GM21381 (cell line): ENCODE results near the gene PPP1R12C.

ENCODE experiments used
- ATAC-seq: cut with Tn5 transposase; IDR thresholded peaks from one replicate; pipeline ENCODE4 v1.9.1; 2021; ENCODE audit warnings: mild to moderate bottlenecking, moderate library complexity; ENCODE audit not compliant: unreplicated experiment

The PPP1R12C gene

DNA sequence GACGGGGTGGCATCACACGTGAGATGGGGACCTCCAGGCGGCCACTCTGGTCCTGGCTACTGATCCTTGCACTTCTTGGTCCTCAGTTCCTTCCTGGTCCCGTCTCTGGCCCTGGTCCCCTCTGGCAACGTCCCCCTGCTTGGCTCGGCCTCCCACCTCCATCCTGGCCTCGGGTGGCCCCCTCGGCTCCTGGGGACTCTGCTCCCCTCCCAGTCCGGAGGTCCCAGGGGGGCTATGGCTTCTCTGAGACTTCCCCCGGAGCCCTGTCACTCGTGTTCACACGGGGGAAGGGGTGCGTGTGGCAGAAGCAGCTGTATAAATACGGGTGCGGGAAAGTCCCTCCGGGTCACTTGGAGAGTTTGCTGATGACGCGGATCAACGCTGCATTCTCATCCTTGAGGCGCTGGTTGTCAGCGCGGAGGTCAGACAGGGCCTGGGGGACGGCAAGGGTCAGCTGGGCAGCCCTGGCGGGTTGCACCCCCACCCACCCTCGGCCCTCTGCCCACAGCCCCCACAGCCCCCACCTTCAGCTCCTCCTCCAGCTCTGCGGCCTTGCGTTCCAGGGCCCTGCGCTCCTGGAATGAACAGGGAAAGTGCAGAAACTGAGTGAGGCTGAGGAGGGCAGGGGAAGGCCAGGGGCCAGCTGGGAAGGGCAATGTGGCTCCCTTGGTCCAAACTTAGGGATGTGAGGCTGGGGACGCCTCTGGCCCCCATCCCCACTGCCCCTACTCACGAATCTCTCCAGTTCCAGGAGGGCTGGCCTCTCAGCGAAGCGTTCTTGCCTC is 26.1 kb downstream of the PPP1R12C start:
- no peak for ATAC-seq

DNA sequence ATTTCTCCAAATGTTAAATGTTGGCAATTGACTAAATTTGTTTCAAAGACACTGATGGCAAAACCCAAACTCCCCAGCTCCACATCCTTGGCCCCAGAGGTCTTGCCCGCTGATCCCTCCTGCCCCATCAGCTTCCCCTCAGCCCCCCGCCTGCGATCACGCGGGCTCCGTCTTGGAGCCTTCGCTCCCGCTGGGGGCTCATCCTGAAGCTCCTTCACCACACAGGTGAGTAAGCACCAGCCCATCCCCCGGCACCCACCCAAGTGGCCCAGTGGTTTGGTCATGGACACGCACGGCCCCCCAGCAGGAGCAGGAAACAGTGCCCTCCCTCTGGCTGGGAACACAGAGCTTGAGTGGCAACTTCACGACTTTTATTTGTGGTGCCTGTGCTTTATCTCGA is 26.9 kb downstream of the PPP1R12C start:
- ATAC-seq = no peak

DNA sequence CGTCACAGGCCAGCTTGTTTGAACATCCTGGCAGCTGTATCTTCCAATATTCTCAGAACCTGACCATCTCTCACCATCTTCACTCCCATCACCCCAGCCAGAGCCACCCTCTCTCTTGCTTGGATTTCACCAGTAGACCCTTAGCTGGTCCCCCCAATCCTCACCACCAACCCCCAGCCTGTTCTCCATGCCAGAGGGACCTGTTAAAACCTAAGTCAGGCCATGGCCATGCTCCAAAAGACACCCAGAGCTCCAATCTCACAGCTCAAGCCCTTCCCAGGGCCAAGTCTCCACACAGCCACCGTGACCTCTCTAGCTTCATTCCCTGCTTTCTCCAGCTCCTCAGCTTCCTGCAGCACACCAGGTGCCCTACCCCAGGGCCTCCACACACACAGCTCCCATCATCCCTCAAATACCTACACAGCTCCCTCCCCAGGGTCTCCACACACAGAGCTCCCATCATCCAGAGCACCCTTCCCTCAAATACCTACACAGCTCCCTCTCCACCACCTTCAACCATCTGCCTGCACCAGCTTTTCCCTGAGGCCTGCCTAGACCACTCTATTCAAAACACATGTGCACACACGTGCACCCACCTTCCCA is 28.0 kb downstream of the PPP1R12C start:
- ATAC-seq = no peak

DNA sequence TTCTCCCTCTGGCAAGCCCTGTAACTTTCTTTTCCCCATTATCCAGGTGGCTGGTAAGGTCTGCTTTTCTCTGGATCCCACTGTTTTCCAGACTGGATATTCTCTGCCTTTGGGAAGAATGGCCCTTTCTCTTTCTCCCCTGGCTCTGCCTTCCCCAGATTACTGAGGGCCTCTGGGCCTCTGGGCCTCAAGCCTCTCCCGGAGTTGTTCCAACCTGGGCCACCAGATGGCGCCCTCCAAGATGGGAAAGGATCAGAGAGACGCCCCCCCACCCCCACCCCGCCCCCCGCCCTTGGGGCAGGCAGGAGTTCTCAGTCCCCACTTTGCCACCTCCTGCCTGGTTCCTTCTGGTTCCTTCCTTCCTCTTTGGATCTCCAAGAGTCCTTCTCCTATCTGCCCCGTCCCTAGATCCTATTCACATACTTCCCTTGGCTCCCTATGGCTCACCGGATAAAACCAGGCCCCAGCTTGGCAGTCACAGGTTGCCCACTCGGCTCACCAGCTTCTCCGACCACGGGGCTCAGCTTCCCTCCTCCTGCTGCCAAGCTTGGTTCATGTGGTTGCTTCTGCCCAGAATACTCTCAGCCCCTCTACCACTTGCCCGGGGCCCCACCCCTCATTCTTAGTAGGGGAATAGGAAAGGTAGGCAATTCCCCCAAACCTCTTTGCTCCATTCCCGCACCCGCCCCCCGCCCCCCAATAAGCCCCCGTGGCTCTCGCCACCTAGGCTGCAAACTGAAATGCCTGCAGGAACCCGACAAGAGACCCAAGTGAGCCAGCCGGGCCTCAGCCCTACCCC is 28.7 kb downstream of the PPP1R12C start:
- ATAC-seq = no peak

DNA sequence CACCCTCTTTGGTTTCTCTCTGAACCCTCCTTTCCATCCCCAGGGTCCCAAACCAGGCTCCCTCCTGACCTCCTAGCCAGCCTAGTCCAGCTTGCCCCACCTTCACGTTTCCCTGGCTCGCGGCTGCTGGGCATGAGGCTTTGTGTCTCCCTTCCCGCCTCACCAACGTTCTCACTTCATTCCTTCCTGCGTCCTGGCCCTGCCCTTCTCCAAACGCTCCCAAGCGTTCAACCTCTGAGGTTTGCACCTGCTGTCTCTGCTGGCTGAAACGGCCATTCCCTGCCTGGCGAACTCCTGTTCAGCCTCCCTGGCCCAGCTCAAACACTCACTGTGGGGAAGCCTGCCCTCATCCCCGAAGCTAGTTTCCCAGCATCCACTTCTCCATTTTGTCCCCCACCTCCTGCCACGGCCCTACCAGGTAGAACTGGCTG is 29.4 kb downstream of the PPP1R12C start:
- no peak for ATAC-seq

DNA sequence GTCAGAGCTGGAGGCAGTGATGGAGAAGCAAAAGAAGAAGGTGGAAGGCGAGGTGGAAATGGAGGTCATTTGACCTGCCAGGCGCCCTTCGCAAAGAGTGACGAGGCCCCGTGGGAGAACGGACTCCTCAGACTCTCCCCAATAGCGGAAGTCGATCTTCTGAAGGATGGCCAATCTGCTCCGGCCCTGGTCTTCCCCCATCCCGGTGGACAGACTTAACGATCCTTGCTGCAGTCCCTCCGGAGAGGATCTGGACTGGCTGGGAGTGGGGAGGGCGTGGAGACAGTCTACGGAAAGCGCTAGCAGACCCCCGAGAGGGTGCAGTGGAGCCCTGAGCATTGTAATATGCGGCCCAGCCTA is 29.9 kb downstream of the PPP1R12C start:
- ATAC-seq = no peak

DNA sequence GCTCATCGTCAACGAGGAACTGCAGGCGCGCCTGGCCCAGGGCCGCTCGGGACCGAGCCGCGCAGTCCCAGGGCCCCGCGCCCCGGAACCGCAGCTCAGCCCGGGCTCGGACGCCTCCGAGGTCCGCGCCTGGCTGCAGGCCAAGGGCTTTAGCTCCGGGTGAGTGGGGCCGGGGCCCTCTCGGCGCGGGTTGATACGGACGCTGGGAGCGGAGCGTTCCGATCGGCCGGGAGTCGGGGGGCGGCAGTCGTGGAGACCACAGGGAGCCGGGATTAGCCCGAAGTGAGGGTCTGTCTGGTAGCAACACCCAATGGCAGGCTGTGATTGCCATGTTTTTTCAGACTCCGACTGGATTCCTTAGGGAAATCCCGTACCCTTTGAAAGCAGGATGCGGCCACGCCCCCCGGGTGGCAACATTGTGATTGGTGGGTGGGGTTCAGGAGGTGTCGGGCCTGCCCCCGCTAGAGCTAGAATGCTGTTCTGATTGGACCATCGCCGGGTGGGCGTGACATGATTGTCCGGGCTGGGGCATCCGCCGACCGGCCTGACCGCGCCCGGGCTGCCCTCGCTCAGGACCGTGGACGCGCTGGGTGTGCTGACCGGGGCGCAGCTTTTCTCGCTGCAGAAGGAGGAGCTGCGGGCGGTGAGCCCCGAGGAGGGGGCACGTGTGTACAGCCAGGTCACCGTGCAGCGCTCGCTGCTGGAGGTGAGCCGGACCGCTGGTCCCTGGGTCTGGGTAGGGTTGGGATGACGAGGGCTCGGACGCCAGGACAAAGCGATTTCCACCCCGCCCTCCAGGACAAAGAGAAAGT is 30.5 kb downstream of the PPP1R12C start:
- ATAC-seq = no peak

DNA sequence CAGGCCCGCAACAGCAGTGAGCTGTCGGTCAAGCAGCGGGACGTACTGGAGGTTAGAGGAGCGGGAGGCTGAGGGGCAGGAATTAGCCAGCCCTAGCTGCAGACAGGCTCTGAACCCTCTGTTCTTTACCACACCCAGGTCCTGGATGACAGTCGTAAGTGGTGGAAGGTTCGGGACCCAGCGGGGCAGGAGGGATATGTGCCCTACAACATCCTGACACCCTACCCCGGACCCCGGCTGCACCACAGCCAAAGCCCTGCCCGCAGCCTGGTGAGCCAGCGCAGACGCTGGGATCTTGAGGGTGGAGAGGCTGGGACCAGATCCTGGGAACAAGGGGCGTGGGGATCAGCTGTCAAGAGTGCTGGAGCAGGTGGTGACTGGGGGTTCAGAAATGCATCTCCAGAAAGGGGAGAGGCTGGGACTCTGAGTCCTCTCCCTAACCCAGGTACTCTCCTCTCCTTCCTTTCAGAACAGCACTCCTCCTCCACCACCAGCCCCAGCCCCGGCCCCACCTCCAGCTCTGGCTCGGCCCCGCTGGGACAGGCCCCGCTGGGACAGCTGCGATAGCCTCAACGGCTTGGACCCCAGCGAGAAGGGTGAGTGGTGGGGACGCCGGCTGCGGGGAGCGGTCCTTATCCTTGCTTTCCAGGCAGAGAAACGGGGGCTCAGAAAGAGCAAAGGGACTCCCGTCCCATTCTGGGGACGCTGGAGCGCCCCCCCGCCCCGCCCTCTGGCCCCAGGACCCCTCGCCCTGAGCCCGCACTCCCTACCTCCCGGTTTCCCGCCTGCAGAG is 31.3 kb downstream of the PPP1R12C start:
- ATAC-seq = no peak

DNA sequence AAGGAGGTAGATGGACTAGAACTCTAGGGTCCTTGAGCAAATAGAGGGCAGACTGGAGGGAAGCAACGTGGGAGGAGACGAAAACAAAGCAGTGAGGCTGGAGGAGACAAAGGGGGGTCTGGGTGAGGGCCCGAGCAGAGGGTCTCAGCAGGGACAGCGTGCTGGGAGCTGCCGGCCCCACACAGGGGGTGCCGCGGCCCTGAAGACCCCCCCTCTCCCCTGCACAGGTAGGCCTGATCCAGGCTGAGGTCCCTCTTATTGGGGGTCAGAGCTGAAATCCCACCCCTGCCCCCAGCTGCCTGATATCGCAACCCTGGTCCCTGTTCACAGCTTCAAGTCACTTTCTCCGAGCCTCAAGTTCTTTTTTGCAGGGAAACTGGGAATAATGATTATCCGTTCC is 33.0 kb downstream of the PPP1R12C start:
- ATAC-seq = no peak

DNA sequence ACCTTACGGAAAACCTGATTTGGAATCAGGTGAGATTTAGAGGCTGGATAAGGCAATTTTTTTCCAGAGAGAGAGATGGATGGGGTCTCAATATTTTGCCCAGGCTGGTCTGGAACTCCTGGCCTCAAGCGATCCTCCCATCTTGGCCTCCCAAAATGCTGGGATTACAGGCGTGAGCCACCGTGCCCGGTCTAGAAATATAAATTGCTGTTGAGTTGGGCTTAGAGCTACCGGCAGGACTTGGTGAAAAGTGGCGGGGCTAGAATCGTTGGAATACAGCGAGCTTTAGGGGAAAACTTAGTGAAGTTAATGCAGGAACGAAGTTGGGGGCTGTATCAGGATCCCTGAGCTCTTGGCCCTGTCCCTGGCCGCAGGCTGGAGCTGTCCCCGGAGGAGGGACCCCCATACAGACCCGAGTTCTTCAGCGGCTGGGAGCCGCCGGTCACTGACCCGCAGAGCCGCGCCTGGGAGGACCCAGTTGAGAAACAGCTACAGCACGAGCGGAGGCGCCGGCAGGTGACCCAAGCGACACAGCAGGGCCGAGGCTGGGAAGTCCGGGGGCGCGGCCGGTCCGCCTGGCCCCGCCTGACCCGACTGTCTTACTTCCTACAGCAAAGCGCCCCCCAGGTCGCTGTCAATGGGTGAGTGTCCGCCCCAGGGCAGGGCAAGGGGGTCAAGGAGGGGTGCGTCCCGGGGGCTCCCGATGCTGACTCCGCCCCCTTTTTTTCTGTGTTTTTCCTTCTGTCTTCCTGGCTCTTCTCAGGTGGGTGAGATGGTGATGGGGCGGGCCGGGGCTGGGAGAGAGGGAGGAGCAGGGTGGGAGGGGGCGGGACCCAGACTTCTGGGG is 34.2 kb downstream of the PPP1R12C start:
- no peak for ATAC-seq

DNA sequence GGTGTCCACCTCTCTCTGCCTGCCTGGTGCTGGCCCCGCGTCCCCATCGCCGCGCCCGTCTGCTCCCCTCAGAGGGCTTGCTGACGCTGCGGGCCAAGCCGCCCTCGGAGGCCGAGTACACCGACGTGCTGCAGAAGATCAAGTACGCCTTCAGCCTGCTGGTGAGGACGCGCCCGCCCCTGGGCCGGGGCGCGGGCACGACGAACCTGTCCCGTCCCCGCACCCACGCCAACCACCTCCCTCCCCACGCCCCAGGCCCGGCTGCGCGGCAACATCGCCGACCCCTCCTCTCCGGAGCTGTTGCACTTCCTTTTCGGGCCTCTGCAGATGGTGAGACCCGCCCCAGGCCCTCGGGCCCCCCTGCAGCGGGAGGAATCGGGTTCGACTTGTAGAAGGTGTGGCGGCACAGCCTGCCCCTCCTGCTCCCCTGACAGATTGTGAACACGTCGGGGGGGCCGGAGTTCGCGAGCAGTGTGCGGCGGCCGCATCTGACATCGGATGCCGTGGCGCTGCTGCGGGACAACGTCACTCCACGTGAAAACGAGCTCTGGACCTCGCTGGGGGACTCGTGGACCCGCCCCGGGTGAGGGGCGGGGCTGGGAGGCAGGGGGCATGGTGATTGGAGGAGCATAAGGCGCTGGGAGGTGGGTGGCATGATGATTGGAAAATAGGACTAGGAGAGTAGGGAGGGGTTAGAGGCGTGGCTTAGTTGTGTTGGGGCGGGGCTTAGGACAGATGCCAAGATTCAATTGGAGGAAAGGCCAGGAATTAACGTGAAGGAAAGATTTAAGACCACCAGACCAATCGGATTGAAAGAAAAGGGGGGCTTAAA is 35.2 kb downstream of the PPP1R12C start:
- no peak for ATAC-seq

DNA sequence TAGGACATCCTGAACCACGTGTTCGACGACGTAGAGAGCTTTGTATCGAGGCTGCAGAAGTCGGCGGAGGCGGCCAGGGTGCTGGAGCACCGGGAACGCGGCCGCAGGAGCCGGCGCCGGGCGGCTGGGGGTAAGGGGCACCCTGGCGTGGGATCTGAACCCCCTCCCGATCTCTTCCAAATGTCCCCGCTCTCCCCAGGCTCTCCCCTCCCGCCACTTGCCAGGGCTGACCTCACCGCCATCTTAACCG is 35.7 kb downstream of the PPP1R12C start:
- ATAC-seq = no peak

DNA sequence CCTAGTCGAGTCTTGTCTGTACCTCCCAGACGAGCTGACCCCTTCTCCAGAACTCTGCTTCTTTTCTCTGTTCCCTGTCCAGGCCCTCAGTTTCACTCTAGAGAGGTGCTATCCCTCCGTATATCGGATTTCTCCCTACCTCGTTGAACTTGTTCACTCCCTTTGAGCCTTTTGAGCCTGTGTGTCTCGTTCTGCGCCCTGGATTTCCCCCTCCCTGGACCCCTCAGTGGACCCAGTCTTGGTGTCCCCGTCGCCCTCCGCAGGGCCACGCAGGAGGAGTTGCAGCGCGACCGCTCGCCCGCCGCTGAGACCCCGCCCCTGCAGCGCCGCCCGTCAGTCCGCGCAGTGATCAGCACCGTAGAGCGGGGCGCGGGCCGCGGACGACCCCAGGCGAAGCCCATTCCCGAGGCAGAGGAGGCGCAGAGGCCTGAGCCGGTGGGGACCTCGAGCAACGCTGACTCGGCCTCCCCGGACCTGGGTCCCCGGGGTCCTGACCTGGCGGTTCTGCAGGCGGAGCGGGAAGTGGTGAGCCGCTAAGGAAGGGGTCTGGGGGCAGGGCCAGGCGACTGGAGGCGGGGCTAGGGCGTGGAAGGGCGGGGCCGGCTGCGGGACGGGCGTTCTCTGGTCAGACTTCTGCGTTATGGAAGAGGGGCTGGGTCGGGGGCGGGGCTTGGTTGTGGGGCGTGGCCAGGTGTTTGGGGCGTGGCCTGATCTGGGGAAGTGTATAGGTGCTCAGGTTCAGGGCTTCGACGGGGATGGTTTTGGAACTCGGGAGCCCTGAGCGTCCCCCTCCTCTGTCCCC is 36.3 kb downstream of the PPP1R12C start:
- ATAC-seq = no peak

DNA sequence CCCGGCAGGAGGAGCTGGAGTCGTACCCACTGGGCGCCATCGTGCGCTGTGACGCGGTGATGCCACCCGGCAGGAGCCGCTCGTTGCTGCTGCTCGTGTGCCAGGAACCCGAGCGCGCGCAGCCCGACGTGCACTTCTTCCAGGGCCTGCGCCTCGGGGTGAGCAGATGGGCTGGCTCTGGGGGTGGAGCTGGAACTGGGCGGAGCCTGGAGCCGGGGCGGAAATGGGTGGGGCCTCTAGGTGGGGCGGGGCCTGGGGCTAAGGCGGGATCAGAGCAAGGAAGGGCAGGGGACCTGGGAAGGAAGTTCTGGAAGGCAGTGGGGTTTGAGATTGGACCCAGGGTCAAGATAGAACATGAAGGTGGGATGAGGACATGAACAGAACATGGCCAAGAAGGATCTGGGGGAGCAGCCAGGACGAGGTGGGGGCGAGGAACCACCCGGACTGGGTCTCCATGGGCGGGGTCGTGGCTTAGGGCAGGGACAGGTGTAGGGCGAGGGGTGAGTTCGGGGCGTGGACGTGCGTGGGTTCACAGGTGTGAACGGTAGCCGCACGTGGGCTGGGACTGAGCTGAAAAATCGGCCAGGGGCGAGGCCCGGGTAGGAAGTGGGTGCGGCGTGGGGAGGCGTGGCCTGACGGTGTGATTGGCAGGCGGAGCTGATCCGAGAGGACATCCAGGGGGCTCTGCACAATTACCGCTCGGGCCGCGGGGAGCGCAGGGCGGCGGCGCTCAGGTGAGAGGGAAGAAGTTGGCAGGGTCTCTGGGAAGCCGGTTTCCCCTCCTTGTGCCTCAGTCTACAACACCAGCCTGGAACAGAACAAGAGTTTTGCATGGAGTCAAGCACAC is 37.1 kb downstream of the PPP1R12C start:
- no peak for ATAC-seq

DNA sequence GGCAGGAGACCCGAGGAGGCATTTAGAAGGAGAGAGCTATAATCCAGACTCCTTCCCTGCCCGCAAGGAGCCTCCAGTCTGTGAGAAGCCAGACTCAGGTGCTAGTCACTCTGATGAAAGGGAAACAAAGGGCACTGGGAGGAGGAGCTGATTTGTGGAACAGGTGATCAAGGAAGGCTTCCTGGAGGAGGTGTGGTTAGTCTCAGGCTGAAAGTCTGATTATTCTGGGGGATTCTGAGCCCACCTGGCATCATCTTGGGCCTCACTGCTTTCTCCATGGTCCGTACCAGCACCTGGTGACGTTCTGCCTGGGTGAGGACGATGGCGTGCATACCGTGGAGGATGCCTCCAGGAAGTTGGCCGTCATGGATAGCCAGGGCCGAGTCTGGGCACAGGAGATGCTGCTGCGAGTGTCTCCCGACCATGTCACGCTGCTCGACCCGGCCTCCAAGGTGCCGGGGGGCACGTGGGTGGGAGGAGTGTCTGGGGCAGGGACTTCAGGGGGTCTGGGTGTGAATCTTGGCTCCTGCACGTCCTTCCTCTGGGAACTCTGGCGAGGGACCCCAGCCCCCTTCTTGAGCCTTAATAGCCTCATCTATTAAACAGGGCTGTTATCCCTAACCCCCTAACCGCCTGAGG is 37.9 kb downstream of the PPP1R12C start:
- no peak for ATAC-seq

DNA sequence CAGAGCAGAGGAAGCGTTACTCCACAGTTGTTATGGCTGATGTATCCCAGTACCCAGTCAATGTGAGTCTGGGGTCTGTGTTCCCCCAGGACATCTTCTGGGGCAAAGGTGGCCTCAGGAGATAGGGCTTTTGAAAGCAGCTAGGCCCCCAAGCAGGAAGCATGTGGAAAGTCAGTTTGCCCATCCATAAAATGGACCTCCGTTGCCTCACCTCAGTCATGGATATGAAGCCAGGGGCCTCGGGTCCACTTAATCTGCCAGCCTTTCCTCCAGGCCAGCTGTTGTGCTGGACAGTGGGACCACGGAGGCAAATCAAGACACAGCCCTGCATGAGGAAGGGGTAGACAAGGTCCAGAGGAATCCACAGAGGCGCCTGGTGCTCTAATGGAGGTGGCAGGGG is 38.4 kb downstream of the PPP1R12C start:
- ATAC-seq = no peak

DNA sequence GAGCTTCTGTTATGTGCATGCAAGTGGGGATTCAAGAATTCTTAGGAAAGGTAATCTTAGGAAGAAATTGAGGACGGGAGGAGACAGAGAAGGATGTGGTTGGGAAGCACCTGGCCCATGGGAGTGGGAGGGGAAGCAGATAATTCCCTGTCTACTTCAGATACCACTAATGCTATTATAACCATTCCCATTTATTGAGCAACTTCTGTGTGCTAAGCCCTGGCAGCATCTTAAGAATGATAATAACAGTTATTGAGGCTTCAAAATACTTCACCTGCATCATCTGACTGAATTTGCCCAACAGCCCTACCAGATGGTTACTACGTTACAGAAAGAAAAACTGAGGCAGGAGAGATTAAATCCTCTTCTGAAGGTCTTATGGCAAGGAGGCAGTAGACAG is 40.3 kb downstream of the PPP1R12C start:
- no peak for ATAC-seq
